HG03280 (cell line): Measurements from ENCODE around the gene NRG3.

ENCODE experiments used
- ATAC-seq: cut with Tn5 transposase; IDR thresholded peaks from one replicate; pipeline ENCODE4 v1.9.1; 2021; ENCODE audit warnings: mild to moderate bottlenecking, moderate library complexity; ENCODE audit not compliant: unreplicated experiment

The NRG3 gene

GRCh38 chr10:81882011-81882410 lies 7.0 kb downstream of the NRG3 start:
- no peak for ATAC-seq

DNA sequence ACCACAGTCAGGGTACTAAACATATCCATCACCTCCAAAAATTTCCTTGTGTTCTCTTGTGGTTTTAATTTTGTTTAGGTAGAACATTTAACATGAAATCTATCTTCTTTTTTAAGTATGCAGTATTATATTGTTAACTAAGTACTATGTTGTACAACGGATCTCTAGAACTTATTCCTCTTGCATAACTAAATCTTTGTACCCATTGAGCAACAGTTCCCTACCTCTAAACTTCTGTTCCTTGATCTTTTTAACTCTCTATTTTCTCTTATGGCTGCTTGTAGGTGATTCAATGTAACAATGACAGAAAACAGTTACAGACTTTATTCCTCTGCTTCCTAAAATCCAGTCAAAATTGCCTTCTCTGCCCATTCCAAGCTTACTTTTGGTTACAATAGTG lies 9.9 kb downstream of the NRG3 start:
- no peak for ATAC-seq

DNA sequence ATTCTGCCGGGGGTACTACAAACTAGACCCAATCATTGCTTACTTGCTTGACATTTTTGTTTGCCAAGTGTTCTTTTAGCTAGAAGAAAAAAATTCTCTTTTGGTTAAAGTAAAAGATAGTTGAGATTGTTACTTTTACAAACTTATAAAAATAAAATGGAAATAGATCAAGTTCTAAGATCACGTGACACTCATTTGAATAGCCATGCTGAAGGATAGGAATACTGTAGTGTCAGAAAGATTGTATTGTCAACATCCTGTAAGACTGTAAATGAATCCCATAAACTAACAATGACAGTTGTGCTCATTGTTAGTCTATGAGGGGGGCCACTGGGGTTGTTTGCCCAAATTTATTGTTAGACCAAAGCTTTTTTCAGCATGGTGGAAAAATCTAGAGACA lies 10.5 kb downstream of the NRG3 start:
- ATAC-seq, result no peak

DNA sequence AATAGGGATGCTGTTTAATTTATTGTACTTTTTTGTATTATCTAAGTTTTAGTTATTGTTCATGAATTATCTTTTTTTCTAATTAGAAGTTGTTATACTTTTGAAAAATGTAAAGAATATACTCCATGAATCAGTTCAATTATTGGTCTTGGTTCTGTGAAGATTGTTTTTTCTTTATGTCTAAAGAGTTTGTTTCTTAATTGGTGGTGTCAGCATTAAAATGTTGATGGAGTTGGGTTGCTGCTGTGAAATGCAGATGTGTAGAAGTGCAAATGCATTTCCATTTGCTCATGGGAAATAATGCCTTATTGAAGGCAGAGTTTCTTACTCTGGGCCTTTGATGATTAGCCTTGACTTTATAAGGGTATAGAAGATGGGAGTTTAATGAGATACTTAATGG lies 11.9 kb downstream of the NRG3 start:
- ATAC-seq, result no peak

- ATAC-seq, result no peak
Measured at GRCh38 chr10:81889181-81889769, 14.3 kb downstream of the NRG3 start.

DNA sequence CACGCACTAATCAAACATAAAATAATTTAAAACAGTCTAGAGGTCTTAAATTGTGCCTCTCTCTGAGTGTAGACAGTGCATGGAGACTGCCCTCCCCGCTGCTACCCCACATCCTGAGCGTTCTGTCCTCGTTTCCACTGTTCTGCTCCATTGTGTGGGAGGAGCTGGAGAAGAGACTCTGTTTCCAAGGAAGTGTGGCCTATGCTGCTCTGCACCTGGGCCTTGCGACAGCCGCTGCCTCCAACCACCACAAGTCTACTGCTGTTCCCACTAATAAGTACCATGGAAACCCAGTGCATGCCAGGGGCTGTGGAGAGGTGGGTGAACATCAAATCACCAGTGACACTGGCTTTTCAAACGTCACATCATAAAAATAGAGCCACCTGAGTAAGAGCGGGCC lies 19.6 kb downstream of the NRG3 start:
- ATAC-seq, result no peak

DNA sequence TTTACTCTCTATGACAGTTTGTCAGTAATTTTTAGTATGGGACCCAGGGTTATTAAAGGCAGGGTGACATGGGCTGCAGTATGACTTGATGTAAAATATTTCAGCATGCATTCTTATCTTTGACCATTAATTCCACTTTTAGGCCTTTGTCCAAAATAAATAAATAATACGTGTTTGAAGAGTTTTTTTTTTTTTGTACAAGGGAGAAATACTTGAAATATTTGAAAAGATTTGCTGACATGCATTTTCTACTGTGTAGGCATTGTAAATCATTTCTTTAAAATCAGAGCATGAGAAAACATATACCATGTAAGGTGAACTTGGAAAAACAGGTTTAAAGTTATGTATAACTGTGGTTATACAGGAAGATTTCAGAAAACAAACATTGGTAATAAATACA lies 23.5 kb downstream of the NRG3 start:
- ATAC-seq, result no peak

DNA sequence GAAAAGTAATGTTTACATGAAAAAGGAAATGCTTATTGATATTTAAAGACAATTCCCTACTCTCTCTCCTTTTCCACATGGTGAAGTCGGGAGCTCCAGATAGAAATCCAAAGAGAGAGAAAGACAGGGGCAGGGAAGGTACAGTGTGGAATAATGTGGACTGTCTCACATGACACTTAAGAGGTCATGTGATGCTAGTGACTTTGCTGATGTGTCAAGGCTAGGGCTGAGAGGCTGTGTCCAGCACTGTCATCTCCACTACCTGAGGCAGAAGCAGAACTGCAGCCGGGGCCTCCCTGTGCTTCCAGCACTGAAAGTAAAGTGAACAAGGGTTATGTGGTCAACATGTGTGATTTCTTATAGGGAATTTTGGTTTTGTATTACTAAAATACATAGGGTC lies 26.0 kb downstream of the NRG3 start:
- ATAC-seq, result no peak

DNA sequence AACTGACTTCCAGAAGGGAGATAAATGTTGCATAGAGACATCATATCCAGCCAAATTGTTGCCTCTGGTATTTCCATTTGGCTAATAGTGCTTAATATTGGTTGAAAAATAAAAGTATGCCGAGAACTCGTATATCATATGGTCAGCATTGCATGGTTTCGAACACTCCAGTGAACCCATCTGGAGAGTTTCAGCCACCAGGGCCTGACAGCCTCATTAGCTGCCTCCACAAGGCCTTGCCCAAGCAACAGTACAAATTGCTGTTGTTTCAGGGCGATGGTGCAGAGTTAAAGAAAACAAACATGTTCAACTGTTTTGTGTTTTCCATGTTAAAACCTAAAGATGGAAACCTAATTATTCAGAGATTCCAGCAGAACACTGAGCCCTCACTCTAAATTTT lies 28.5 kb downstream of the NRG3 start:
- ATAC-seq, result no peak

DNA sequence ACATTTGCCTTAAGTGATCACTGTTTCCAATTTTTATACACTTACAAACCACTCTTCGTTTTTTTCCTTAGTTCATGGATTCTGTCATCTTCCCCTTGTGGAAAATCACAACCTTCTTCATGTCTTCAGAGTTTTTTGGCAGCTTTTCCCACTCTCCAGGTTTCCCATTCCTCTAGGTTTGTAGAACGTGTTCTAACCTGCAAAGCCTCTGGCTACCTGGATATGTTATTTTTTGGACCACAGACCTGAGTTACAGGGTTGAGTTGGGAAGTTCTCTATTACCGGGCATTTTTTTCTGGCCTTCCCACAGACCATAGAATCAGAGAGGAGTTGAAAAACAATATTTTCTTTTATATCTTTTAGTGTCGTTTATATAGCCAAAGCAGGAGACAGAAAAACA lies 30.2 kb downstream of the NRG3 start:
- ATAC-seq, result no peak

DNA sequence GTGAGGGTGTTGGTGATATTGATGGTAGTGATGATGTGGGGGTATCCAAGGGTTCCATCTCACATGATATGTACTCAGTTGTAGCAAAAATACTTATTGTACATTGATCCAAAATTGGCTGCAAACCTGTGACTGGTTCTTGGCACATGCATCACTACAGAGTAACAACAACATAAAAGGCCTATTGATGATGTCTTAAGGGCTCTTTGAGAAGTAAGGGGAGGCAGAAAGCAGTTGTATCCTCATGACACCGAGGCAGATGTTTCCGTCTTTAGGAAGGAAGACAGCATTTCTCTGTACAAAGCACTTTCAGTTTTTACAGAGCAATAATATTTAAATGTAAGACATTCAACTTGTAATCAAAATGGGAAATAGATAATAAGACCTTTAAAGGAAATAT lies 34.5 kb downstream of the NRG3 start:
- no peak for ATAC-seq

DNA sequence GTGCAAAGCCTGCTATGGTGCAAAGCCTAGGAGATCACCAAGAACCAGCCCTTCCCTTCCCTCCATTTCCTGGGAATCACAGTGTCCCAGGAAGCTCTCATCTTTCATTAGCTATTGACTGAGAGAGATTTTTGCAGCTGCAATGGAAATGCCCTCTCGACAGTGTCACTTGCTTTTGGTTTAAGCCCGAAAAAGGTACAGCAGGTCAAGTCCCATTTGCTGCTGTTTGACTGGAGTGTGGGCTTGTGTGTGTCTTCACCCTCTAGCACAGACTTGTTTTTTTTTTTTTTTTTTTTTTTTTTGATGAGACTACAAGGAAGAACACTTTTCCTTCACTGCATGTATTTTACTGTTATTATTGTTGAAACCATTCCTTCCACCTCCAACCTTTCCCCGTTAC lies 36.3 kb downstream of the NRG3 start:
- ATAC-seq, result no peak

DNA sequence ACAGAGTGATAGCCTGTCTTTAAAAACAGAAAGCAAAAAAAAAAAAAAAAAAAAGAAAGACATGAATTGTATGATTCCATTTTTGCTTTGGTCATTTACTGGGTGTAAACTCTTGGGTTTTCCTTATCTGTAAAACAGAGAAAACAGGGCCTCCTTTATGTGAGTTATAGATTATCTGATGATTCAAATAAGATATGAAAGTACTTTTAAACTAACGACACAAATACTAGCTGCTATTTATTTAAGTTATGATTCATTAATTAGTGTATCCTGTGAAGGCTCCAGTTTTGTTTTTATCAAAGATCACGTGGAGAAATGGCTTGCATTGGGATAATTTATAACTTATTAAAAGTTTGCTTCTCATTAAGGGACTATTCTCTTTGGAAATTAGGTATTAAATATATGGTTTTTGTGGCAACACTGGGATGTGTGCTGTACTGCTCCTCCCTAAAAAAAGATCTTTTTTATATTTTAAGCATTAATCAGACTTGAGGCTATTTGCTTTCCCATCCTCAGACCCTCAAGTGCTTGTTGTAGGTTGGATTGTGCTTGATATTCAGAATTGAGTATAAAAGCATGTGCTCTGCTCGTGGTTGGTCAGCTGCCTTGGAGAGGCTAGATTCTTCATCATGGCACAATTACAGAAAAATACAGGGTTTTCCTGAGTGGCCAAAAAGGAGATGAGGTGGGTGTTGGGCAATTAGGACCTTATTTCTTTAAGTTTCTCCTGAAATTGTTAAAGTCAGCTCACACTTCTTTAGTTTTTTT lies 39.9 kb downstream of the NRG3 start:
- ATAC-seq, result no peak

- no peak for ATAC-seq
Measured at GRCh38 chr10:81915504-81915897, 40.5 kb downstream of the NRG3 start.

DNA sequence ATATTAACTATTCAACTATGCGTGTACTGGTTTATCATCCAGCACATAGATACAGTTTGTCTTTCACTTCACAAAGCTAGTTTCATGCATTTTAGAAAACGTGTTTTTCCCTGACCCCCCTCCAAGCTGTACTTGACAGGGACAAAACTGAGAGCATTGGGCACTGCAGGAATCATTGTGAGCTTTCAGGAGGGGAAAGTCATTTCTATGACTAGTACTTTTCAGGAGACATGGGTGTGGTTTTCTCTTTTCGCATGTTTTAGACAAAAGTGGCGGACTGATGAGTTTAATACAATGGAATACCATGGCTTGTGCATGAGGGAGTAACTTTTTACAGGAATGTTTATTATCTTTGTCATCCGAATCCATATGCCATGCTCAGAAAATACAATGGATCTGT lies 42.7 kb downstream of the NRG3 start:
- no peak for ATAC-seq

DNA sequence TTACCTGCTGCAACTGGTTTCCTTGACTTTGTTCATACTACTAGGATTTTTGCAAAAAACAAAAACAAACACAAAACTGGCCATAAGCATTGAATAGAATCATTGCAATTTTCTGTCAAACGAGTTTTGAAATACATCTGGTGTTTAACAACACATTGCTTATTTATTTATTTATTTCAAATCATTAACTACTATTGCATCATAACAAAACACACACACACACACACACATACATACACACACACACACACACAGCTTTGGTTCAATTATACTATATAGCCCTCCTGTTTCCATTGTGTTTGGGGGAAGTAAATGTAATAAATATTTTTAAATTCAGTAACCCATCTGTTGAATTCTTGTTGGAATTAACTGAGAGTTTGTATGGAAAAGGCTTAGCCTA lies 43.8 kb downstream of the NRG3 start:
- no peak for ATAC-seq

GRCh38 chr10:81920213-81920829 lies 45.3 kb downstream of the NRG3 start:
- ATAC-seq, result no peak

DNA sequence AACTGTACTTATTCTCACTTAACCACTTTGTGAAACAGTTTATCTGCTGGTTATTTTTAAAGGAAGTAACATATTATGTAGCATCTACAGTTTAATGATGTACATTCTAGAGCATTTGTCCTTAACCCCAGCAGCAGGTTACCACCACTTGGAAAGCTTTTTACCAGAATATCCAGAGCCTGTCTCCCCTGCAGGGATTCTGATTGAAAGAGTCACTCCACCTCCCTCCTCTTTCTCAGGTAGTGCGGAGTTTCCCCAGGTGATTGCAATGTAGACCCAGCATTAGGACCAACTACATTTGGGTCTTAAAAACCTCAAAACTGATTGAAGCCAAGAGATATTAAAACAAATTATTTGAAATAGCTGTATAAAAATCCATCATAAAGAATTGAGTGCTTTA lies 53.1 kb downstream of the NRG3 start:
- ATAC-seq, result no peak

- ATAC-seq, result no peak
Measured at GRCh38 chr10:81943583-81943982, 68.6 kb downstream of the NRG3 start.

GRCh38 chr10:81944609-81945008 lies 69.6 kb downstream of the NRG3 start:
- no peak for ATAC-seq

DNA sequence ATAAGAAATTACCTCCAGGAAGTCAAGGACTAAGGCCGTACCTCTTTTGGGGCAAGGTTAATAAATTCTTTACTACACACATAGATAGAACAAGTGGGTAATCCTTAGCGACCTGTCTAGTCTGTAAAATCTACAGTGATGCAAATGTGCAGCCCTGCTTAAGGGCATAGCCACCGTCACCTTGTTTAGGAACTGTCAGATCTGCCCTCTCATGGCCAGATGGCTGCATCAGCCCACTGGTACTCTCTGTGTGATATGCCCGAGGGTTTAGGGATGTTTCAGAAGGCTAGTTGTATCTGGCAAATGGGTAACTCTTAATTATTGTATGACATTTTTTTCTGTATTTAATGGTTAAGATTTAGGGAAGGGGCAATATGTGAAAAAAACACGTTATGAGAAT lies 74.3 kb downstream of the NRG3 start:
- ATAC-seq, result no peak

DNA sequence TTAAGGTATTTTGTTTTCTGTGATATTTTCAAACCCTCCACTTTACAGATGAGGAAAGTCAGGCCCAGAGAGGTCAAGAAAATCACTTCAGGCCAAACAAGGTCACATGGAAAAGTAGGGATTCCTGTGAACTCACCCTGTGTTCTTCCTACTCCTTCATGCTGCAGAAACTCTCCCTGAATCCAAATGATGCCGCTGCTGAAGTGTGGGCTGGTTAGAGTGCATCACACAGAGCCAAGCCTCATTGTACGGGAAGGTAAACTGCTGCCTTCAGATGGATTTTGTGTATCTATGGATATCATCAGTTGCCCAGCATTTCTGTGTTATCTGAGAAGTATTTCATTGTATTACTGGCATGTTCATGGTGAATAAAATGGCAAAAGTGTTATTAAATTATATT lies 75.4 kb downstream of the NRG3 start:
- ATAC-seq, result no peak

- ATAC-seq, result no peak
Measured at GRCh38 chr10:81953420-81953819, 78.4 kb downstream of the NRG3 start.
